Mesothelial cell of epicardium (in vitro differentiated cells): ENCODE data around the gene ASPRV1. TPM values are rescaled to one million over a fixed set of nuclear protein-coding genes. Genes with fewer than 3 reads are reported as not detected.
A peak's percentile ranks its signal among the peaks of the same experiment; 100 is the strongest.

Experiments used
- DNase-seq, 2 experiments: peaks; one replicate each; pipeline ENCODE4 v3.0.0; 2021; ENCODE audit warnings: low spot score in 2 of 2; ENCODE audit not compliant: unreplicated experiment in 2 of 2
- H3K27ac Mint-ChIP-seq: 2 replicates; pipeline ENCODE4 v1.8.0; 2021; ENCODE audit warnings: mixed read lengths
- H3K27me3 Mint-ChIP-seq: 2 replicates; pipeline ENCODE4 v1.8.0; 2021; ENCODE audit warnings: low read depth, mixed read lengths
- H3K36me3 Mint-ChIP-seq: 2 replicates; pipeline ENCODE4 v1.8.0; 2021; ENCODE audit warnings: mixed read lengths
- H3K4me1 Mint-ChIP-seq: 2 replicates; pipeline ENCODE4 v1.8.0; 2021; ENCODE audit warnings: mixed read lengths
- H3K4me3 Mint-ChIP-seq: 2 replicates; pipeline ENCODE4 v1.8.0; 2021; ENCODE audit warnings: mild to moderate bottlenecking, moderate library complexity, mixed read lengths
- H3K9me3 Mint-ChIP-seq: 2 replicates; pipeline ENCODE4 v1.8.0; 2021; ENCODE audit warnings: mixed read lengths
- CTCF ChIP-seq: fragments of 200-600 bp; sonication (generic); IDR thresholded peaks from one replicate; pipeline ENCODE4 v1.5.0; 2021; ENCODE audit warnings: antibody characterized with exemption; ENCODE audit not compliant: unreplicated experiment
- total RNA-seq: library from RNA; stranded (reverse); gene quantifications from 3 replicates; pipeline ENCODE4 v1.2.1, GENCODE V29; 2021

ASPRV1 gene
- total RNA-seq, 1 donor from 2014 or later, result 3.6 TPM

DNA sequence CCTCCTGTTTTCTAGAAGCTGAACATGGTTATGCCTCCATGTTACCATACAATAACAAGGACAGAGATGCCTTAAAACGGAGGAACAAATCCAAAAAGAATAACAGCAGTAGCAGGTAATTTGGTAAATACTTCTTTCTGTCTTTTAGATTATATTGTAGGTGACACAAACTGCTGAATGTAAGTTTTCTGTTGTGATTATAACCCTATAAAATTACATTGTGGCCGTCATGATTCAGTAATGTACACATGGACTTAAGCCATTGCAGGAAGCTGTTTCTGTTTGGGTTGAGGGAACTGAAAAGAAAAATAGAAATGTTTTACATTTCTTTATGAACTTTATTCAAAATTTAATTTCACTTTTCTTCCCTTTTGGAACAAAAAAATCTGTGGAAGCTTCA is 45.3 kb downstream of the ASPRV1 start:
- Mint-ChIP-seq H3K4me1 (peaks cover 9% of the 10 kb centered on the region), H3K36me3 (peaks cover 4% of the 10 kb centered on the region), H3K27me3 (no peaks in the 10 kb centered on the region), H3K27ac (no peak overlapping the region), H3K4me3 (peak overlapping the region; percentile 67), H3K9me3 (no peaks in the 10 kb centered on the region)
- no peak for DNase-seq
- no peak for TF ChIP-seq CTCF

- peaks cover 3% of the 10 kb centered on the region for H3K36me3 Mint-ChIP-seq
- H3K4me1 Mint-ChIP-seq, result peaks cover 9% of the 10 kb centered on the region
- peak; percentile 21 to 50 for DNase-seq
- no peaks in the 10 kb centered on the region for H3K9me3 Mint-ChIP-seq
- peak within 1 kb of the TSS; percentile 81 for H3K4me3 Mint-ChIP-seq
- no peaks in the 10 kb centered on the region for H3K27me3 Mint-ChIP-seq
- H3K27ac Mint-ChIP-seq, result peak within 1 kb of the TSS; percentile 94
- TF ChIP-seq CTCF, result no peak
Measured at GRCh38 chr2:69914950-69915945, 46.2 kb downstream of the ASPRV1 start, which contains the start of gene MXD1. MXD1 (plus strand) TSS chr2:69915109; CDS start chr2:69915331, 222 bp downstream.

GRCh38 chr2:69914164-69914949 is 47.1 kb downstream of the ASPRV1 start:
- H3K27me3 Mint-ChIP-seq, result no peaks in the 10 kb centered on the region
- peaks cover 9% of the 10 kb centered on the region for H3K4me1 Mint-ChIP-seq
- no peaks in the 10 kb centered on the region for H3K9me3 Mint-ChIP-seq
- TF ChIP-seq CTCF, result peak; percentile 17
- DNase-seq, result peak; percentile 99
- peak overlapping the region; percentile 81 for H3K4me3 Mint-ChIP-seq
- H3K36me3 Mint-ChIP-seq, result peaks cover 2% of the 10 kb centered on the region
- H3K27ac Mint-ChIP-seq, result peak overlapping the region; percentile 94

- no peaks in the 10 kb centered on the region for H3K9me3 Mint-ChIP-seq
- peaks cover 12% of the 10 kb centered on the region for H3K36me3 Mint-ChIP-seq
- no peaks in the 10 kb centered on the region for H3K27me3 Mint-ChIP-seq
- H3K27ac Mint-ChIP-seq, result no peak overlapping the region
- DNase-seq, result no peak
- peaks cover 9% of the 10 kb centered on the region for H3K4me1 Mint-ChIP-seq
- no peak overlapping the region for H3K4me3 Mint-ChIP-seq
- peak; percentile 6 for TF ChIP-seq CTCF
Measured at GRCh38 chr2:69911985-69912563, 49.4 kb downstream of the ASPRV1 start.

Other genes starting within 250 kb of the ASPRV1 start
- gene ANXA4, start 219.5 kb downstream of the ASPRV1 start, total RNA-seq, result 41.4 to 45.1 TPM (median 42.2 TPM) in 3 replicates
- 14.1 to 18.6 TPM (median 16.3 TPM) in 3 replicates for gene GMCL1, start 132.0 kb downstream of the ASPRV1 start, total RNA-seq
- gene SNRNP27, start 67.7 kb downstream of the ASPRV1 start, total RNA-seq, result 44.4 to 48.7 TPM (median 45.6 TPM) in 3 replicates
- gene MXD1, start 46.5 kb downstream of the ASPRV1 start, total RNA-seq, result 8.7 to 10.4 TPM (median 9.7 TPM) in 3 replicates
- gene PCBP1, start 125.8 kb upstream of the ASPRV1 start, total RNA-seq, result 245 to 257 TPM (median 255 TPM) in 3 replicates
- 17.8 to 20.6 TPM (median 19.5 TPM) in 3 replicates for gene C2orf42, start 229.4 kb upstream of the ASPRV1 start, total RNA-seq